NOMO-1 (cell line): ENCODE measurements around the gene HEPN1.

Source experiments
- DNase-seq, 2 experiments: peaks; one replicate each; lab custom pipeline; 2025; ENCODE audit not compliant: unreplicated experiment in 2 of 2; lab: John Stamatoyannopoulos, UW

HEPN1 gene

DNA sequence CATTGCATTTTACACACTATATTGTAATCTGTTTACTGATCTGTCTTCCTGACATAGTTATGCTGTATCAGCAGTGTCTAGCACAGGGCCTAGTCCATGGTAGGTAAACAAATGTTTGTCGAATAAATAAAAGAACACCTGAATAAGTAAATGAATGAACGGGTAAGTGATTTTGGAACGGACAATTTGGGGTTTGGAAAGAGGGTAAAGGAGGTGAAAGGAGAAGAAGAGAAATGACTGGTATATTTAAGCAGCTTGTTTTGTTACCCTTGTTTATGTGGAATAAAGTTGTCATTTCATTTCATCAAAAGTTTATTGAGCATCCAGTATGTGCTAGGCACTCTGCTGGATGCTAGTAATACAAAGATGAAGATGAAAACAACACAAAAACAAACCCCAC, at the start of gene HEPN1:
TSS of gene HEPN1 (plus strand) at position 301 of the 400 bp plus-strand sequence.
- DNase-seq: no peak

DNA sequence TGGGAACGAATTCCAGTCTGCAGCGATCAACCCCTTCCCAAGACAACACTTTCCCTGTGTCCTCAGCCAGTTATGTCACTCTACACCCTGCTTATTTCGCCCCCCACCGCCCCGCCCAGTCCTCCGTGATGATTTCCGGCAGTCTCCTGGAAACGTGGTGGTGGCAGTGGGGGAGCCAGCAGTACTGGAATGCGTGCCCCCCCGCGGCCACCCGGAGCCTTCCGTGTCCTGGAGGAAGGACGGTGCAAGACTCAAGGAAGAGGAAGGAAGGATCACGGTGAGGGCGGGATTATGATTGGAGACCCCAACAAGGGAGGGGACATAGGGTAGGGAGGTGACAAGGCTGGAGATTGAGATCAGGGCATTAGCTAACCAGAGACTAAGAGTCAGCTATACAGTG, 49.7 kb upstream of the HEPN1 start:
- DNase-seq: no peak

- no peak for DNase-seq
Observed at GRCh38 chr11:124869856-124870387, 49.1 kb upstream of the HEPN1 start.

DNA sequence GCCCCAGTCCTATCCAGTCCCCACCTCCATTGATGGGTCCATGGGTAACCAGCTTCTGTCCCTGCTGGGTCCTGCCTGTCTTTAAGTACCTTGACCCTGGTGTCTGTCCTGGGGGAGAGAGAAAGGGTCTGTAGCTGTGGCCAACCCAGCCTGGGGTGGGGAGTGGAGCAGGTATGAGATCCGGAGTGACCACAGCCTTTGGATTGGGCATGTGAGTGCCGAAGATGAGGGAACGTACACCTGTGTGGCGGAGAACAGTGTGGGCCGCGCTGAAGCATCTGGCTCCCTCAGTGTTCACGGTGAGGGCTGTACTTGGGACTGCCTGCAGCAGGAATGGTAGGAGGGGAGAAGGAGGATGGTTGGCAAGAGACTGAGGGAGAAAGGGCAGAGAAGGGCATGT, 48.6 kb upstream of the HEPN1 start:
- no peak for DNase-seq

- no peak for DNase-seq
Observed at GRCh38 chr11:124872280-124872679, 46.8 kb upstream of the HEPN1 start.

GRCh38 chr11:124872741-124873140, 46.3 kb upstream of the HEPN1 start:
- no peak for DNase-seq

DNA sequence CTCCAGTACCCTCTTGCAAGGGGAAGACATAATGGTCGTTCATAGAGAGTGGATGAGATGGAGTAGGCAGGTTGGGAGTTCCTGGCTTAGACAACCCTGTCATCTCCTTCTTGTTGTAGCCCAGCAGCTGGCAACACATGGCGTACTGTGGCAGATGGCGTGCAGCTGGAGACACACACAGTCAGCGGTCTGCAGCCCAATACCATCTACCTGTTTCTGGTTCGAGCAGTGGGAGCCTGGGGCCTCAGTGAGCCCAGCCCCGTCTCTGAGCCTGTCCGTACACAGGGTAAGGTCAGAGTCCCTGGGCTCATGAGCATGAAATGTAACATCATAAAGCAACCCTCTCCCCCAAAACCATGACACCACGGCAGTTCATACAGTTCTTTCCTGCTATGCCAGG, 45.1 kb upstream of the HEPN1 start:
- no peak for DNase-seq

- no peak for DNase-seq
Observed at GRCh38 chr11:124874571-124875255, 44.3 kb upstream of the HEPN1 start.

- no peak for DNase-seq
Observed at GRCh38 chr11:124875401-124875800, 43.6 kb upstream of the HEPN1 start.

GRCh38 chr11:124875943-124876817, 42.9 kb upstream of the HEPN1 start:
- peak; percentile 84 to 86 for DNase-seq

GRCh38 chr11:124876818-124877630, 42.0 kb upstream of the HEPN1 start:
- DNase-seq: no peak

DNA sequence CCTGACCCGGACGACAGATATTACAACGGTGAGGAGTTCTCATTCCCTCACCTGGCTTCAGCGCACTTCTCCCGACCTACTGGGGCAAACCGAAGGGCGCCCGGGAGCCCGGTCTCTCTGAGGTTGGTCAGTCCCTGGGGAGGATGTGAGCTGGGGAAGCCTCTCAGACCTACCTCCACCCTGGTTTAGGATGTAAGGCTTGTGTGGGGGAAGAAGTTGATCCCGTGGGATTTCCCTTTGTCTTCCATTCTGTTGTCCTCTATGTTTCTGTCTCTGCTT, 41.5 kb upstream of the HEPN1 start:
- no peak for DNase-seq

DNA sequence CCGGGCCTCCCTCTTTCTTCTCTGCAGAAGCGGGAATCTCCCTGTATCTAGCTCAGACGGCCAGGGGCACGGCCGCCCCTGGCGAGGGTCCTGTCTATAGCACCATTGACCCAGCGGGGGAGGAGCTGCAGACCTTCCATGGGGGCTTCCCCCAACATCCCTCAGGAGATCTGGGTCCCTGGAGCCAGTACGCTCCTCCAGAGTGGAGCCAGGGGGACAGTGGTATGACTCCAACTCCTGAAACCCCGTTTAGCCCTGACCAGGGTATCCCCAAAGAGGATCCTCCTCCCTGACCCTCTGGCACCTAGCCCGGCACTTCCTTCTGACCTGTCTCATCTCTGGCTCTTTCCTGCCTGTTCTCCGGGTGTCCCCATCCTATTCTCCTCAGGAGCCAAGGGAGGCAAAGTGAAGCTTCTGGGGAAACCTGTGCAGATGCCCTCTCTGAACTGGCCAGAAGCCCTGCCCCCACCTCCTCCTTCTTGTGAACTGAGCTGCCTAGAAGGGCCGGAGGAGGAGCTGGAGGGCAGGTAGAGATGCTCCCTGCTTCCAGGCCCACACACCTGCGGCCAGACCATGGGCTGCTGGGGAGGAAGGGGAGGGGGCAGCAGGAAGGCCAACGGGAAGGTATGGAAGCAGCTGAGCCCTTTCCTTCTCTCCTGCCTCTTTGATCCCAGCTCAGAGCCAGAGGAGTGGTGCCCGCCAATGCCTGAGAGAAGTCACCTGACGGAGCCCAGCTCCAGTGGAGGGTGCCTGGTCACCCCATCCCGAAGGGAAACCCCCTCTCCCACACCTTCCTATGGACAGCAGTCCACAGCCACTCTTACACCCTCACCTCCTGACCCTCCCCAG, 40.9 kb upstream of the HEPN1 start:
- no peak for DNase-seq

DNA sequence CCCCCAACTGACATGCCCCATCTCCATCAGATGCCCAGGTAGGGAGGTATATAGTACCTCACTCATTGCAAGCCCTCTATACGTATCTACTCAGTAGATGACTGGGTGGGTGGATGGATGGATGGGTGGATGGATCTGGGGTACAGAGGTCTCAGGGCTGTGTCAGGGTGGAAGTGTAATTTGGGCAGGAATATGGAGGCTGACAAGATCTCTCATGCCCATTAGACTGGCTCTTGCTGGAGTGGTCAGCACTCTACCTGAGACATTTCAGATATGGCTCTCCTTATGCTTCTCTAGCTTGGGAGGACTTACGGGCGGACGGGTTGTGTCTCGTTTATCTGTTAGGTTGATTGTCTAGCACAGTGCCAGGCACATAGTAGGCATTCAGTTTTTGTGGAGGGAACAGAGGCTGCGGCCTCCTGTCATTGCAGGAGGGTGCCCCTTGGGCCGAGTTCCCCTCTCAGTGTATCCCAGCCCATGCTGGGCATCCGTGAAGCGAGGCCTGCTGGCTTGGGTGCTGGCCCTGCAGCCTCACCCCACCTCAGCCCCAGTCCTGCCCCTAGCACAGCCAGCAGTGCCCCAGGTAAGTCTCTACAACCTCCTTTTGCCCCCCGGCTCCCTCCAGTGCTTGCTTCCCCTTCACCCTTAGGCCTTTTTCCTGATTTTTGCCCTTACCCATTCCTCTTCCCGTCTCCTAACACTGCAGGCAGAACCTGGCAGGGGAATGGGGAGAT, 40.1 kb upstream of the HEPN1 start:
- no peak for DNase-seq

DNA sequence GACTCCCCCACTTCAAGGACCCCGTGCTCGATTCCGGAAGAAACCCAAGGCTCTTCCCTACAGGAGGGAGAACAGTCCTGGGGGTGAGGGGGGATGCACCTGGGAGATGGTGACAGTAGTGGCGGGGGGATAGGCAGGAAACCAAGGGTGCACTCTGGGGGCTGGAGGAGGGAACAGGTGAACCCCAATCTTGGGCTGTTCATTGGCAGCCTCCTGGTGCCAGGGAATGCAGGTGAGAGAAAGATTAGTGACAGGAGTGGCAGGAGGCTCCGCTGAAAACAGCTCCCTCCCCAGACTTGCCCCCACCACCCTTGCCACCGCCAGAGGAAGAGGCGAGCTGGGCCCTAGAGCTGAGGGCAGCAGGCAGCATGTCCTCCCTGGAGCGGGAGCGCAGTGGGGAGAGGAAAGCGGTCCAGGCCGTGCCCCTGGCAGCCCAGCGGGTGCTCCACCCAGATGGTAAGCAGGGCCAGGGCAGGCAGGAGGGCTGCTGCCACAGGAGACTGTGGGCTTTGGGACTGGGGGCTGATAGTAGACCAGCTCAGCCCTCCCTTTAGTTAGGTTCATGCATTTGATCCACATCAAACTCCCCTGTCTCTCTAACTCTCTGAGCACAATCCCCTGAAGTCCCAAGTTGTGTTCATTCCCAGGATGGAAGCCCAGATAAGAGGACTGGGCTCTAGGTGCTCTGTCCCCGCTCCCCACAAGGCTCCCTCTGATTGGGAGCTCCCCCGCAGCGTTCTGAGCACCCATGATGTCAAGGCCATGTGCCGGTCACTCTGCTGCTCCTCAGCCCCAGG, 39.4 kb upstream of the HEPN1 start:
- DNase-seq: no peak

DNA sequence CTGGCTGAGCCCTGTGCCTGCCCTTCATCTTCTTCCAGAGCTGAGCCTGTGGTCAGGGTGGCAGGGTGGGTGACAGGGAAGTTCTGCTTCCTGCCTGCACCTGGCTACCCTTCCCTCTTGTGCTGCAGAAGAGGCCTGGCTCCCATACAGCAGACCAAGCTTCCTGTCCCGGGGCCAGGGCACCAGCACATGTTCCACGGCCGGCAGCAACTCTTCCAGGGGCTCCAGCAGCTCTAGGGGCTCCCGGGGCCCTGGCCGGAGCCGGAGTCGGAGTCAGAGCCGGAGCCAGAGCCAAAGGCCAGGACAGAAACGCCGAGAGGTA, 38.8 kb upstream of the HEPN1 start:
- no peak for DNase-seq

DNA sequence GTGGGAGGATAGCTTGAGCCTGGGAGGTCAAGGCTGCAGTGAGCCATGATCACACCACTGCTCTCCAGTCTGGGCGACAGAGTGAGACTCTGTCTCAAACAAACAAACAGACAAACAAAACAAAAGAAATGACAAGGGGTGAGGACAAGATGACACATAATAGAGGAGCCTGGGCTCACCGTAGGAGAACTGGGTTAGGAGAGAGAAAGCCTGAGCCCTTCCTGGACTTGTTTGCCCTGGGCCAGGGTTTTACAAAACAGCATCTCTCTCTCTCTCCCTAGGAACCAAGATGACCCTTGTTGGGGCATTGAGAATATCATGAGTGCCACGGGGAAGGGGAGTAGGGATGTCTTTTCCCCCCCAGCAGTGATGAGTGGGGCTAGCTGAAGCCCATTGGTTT, 38.1 kb upstream of the HEPN1 start:
- DNase-seq: no peak

GRCh38 chr11:124882339-124883071, 36.5 kb upstream of the HEPN1 start:
- no peak for DNase-seq
